Loucy (cell line): ENCODE results near the gene DLK2.

Experiments used
- H2AFZ ChIP-seq: fragments of 200-600 bp; sonication (generic); 2 replicates; pipeline ENCODE4 v1.6.0; 2016; ENCODE audit warnings: antibody characterized with exemption, mild to moderate bottlenecking, low read length, moderate library complexity
- H3F3A ChIP-seq: fragments of 200-600 bp; 2 replicates; pipeline ENCODE4 v1.6.0; 2016; ENCODE audit warnings: antibody characterized with exemption, low read depth, mild to moderate bottlenecking
- H3K27me3 ChIP-seq: fragments of 200-600 bp; sonication (generic); 2 replicates; pipeline ENCODE4 v1.6.1; 2014; ENCODE audit warnings: low read length, mild to moderate bottlenecking; ENCODE audit not compliant: insufficient read depth, poor library complexity, severe bottlenecking
- H3K36me3 ChIP-seq: fragments of 200-600 bp; sonication (generic); 2 replicates; pipeline ENCODE4 v1.6.1; 2016; ENCODE audit warnings: low read length; ENCODE audit not compliant: insufficient read depth
- H3K4me1 ChIP-seq: fragments of 200-600 bp; sonication (generic); 2 replicates; pipeline ENCODE4 v1.5.1; 2014; ENCODE audit warnings: low read length, mild to moderate bottlenecking; ENCODE audit not compliant: insufficient read depth, poor library complexity, severe bottlenecking
- H3K4me2 ChIP-seq: fragments of 200-600 bp; sonication (generic); 2 replicates; pipeline ENCODE4 v1.6.0; 2014; ENCODE audit warnings: antibody characterized with exemption, low read length, low read depth, mild to moderate bottlenecking; ENCODE audit not compliant: poor library complexity, severe bottlenecking
- H3K4me3 ChIP-seq: fragments of 200-600 bp; sonication (generic); 2 replicates; pipeline ENCODE4 v1.5.1; 2014; ENCODE audit warnings: low read length, mild to moderate bottlenecking, mixed read lengths; ENCODE audit not compliant: poor library complexity, severe bottlenecking
- H3K79me2 ChIP-seq: fragments of 200-600 bp; sonication (generic); 2 replicates; pipeline ENCODE4 v1.6.1; 2014; ENCODE audit warnings: low read length; ENCODE audit not compliant: insufficient read depth
- H3K9ac ChIP-seq: fragments of 200-600 bp; sonication (generic); 2 replicates; pipeline ENCODE4 v1.6.0; 2014; ENCODE audit warnings: mild to moderate bottlenecking, low read depth, low read length, moderate library complexity; ENCODE audit not compliant: poor library complexity, severe bottlenecking
- H3K9me2 ChIP-seq: fragments of 200-600 bp; sonication (generic); replicated peaks from 2 replicates; pipeline ENCODE4 v1.6.1; 2016; ENCODE audit warnings: low read depth, low read length, mixed read lengths
- H3K9me3 ChIP-seq: fragments of 200-600 bp; sonication (generic); 2 replicates; pipeline ENCODE4 v1.6.1; 2014; ENCODE audit warnings: mild to moderate bottlenecking, antibody characterized with exemption, low read length, low read depth; ENCODE audit not compliant: insufficient read depth
- H4K20me1 ChIP-seq: fragments of 200-600 bp; sonication (generic); 2 replicates; pipeline ENCODE4 v1.6.0; 2014; ENCODE audit warnings: antibody characterized with exemption, low read length, mild to moderate bottlenecking; ENCODE audit not compliant: insufficient read depth, poor library complexity, severe bottlenecking
- CTCF ChIP-seq: fragments of 200-600 bp; sonication (generic); conservative IDR thresholded peaks from 2 replicates; pipeline ENCODE4 v1.5.1; 2014; ENCODE audit warnings: mild to moderate bottlenecking, antibody characterized with exemption, low read length
- EZH2phosphoT487 ChIP-seq: fragments of 200-600 bp; IDR thresholded peaks from 2 replicates; pipeline ENCODE4 v1.6.1; 2018; ENCODE audit warnings: antibody characterized with exemption, mild to moderate bottlenecking, moderate library complexity, borderline replicate concordance

DLK2 gene

DNA sequence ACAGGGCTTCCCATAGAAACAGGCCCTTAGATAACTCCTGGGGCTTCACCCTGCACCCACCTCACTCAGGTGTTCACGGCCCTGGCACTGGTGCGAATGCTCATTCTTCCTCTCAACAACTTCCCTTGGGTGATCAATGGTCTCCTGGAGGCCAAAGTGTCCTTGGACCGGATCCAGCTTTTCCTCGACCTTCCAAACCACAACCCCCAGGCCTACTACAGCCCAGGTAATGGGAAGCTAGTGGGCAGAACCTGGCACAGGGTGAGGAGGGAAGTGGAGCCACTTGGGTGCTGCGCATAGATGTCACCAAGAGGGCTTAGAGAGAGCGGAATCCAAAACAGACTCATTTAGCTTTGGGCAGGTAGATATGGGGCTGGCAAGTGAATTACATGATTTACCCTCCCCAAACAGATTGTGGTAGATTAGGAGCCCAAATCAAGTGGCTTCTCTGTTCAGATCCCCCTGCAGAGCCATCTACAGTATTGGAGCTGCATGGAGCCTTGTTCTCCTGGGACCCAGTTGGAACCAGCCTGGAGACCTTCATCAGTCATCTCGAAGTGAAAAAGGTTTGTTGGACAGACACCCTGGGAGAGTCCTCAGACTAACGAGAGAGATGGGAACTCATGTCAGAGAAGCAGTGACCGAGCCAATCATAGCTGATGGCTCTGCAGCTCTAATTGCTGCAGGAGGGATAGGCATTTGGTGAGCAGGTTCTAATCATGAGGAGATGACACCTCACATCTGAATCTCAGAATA, 19.5 kb downstream of the DLK2 start:
- Histone ChIP-seq H3F3A (no peaks in the 10 kb centered on the region), H3K36me3 (no peaks in the 10 kb centered on the region), H3K4me3 (no peak overlapping the region), H3K9me3 (no peaks in the 10 kb centered on the region), H3K27me3 (no peaks in the 10 kb centered on the region), H3K79me2 (no peaks in the 10 kb centered on the region), H4K20me1 (no peaks in the 10 kb centered on the region), H3K4me2 (no peak overlapping the region), H3K9ac (no peak overlapping the region), H2AFZ (no peak overlapping the region), H3K9me2 (no peaks in the 10 kb centered on the region), H3K4me1 (no peaks in the 10 kb centered on the region)
- TF ChIP-seq EZH2phosphoT487 (no peak), CTCF (no peak)

GRCh38 chr6:43434943-43435342, 20.4 kb downstream of the DLK2 start:
- Histone ChIP-seq H3K9ac (no peak overlapping the region), H3K9me3 (no peaks in the 10 kb centered on the region), H3F3A (no peaks in the 10 kb centered on the region), H3K4me3 (no peak overlapping the region), H2AFZ (no peak overlapping the region), H3K36me3 (no peaks in the 10 kb centered on the region), H3K27me3 (no peaks in the 10 kb centered on the region), H3K9me2 (no peaks in the 10 kb centered on the region), H3K79me2 (no peaks in the 10 kb centered on the region), H3K4me2 (no peak overlapping the region), H4K20me1 (no peaks in the 10 kb centered on the region), H3K4me1 (no peaks in the 10 kb centered on the region)
- TF ChIP-seq EZH2phosphoT487 (no peak), CTCF (no peak)

- no peaks in the 10 kb centered on the region for H3F3A ChIP-seq
- no peaks in the 10 kb centered on the region for H3K4me1 ChIP-seq
- no peak overlapping the region for H3K9ac ChIP-seq
- no peaks in the 10 kb centered on the region for H3K36me3 ChIP-seq
- H3K9me2 ChIP-seq = no peaks in the 10 kb centered on the region
- H3K4me3 ChIP-seq = no peak overlapping the region
- no peak overlapping the region for H2AFZ ChIP-seq
- H3K27me3 ChIP-seq = no peaks in the 10 kb centered on the region
- TF ChIP-seq CTCF (no peak), EZH2phosphoT487 (no peak)
- H3K79me2 ChIP-seq = no peaks in the 10 kb centered on the region; the same call in 1 of the 2 replicates
- no peaks in the 10 kb centered on the region for H3K9me3 ChIP-seq
- no peaks in the 10 kb centered on the region for H4K20me1 ChIP-seq
- no peak overlapping the region for H3K4me2 ChIP-seq
Observed at GRCh38 chr6:43434001-43434840, 21.1 kb downstream of the DLK2 start.
